HG03457 (cell line): ENCODE data around the gene MYOC.
"Not testable (repeated sequence)": the region's sequence is repeated elsewhere in the genome, so short reads cannot be mapped to it uniquely, and the experiment has no call there.

Source experiments
- ATAC-seq: cut with Tn5 transposase; IDR thresholded peaks from one replicate; pipeline ENCODE4 v1.9.1; 2021; ENCODE audit warnings: moderate number of reproducible peaks; ENCODE audit not compliant: unreplicated experiment

The MYOC gene

GRCh38 chr1:171653796-171654195 is 1.3 kb upstream of the MYOC start:
- no peak for ATAC-seq

- no peak for ATAC-seq
Observed at GRCh38 chr1:171646249-171646560, 6.3 kb downstream of the MYOC start.

GRCh38 chr1:171645553-171646248 is 6.8 kb downstream of the MYOC start:
- ATAC-seq, result no peak

GRCh38 chr1:171644805-171645483 is 7.5 kb downstream of the MYOC start:
- no peak for ATAC-seq

- ATAC-seq, result no peak
Observed at GRCh38 chr1:171643156-171643555, 9.3 kb downstream of the MYOC start.

GRCh38 chr1:171642197-171642596 is 10.3 kb downstream of the MYOC start:
- ATAC-seq, result no peak

- no peak for ATAC-seq
Observed at GRCh38 chr1:171641076-171641864, 11.2 kb downstream of the MYOC start.

- ATAC-seq, result no peak
Observed at GRCh38 chr1:171640225-171640624, 12.3 kb downstream of the MYOC start.

GRCh38 chr1:171637928-171638576 is 14.4 kb downstream of the MYOC start:
- no peak for ATAC-seq

GRCh38 chr1:171636141-171636540 is 16.3 kb downstream of the MYOC start:
- no peak for ATAC-seq

GRCh38 chr1:171635661-171636060 is 16.8 kb downstream of the MYOC start:
- no peak for ATAC-seq

GRCh38 chr1:171628225-171628624 is 24.3 kb downstream of the MYOC start:
- no peak for ATAC-seq

- ATAC-seq, result no peak
Observed at GRCh38 chr1:171627020-171627419, 25.5 kb downstream of the MYOC start.

GRCh38 chr1:171625225-171625624 is 27.3 kb downstream of the MYOC start:
- no peak for ATAC-seq

- ATAC-seq, result no peak
Observed at GRCh38 chr1:171623651-171624331, 28.7 kb downstream of the MYOC start.

GRCh38 chr1:171622152-171622462 is 30.4 kb downstream of the MYOC start, which contains the start of gene MYOCOS:
MYOCOS (plus strand) TSS chr1:171622243; CDS start chr1:171623884, 1,641 bp downstream.
- ATAC-seq, result no peak

GRCh38 chr1:171616586-171616985 is 35.9 kb downstream of the MYOC start:
- no peak for ATAC-seq

GRCh38 chr1:171615122-171615906 is 37.2 kb downstream of the MYOC start:
- not testable (repeated sequence) for ATAC-seq

- ATAC-seq, result no peak
Observed at GRCh38 chr1:171613282-171613681, 39.2 kb downstream of the MYOC start.

- no peak for ATAC-seq
Observed at GRCh38 chr1:171611306-171611705, 41.2 kb downstream of the MYOC start.
